WTC11 (cell line): ENCODE results near the gene IFNL2. TPM values are rescaled to one million over a fixed set of nuclear protein-coding genes. Genes with fewer than 3 reads are reported as not detected.

Experiments used
- ATAC-seq: fragments of 200-7000 bp; cut with Tn5 transposase; 2 replicates; pipeline ENCODE4 v1.10.0; 2021; ENCODE audit warnings: mild to moderate bottlenecking, moderate library complexity
- CTCF ChIA-PET: fragments of 300-600 bp; sonication (Branson Sonifier 250); formaldehyde crosslinking; loops from one replicate; lab custom pipeline; 2021; ENCODE audit warnings: antibody characterized with exemption; lab: Charles Lee
- POLR2A ChIA-PET: fragments of 350-600 bp; sonication (Branson Sonifier 250); formaldehyde crosslinking; loops from one replicate; lab custom pipeline; 2021; ENCODE audit warnings: antibody characterized with exemption; lab: Charles Lee
- DNase-seq: peaks from one replicate; pipeline ENCODE4 v3.0.0; 2021; ENCODE audit warnings: low spot score
- H3K27ac Mint-ChIP-seq: 2 replicates; pipeline ENCODE4 v1.8.0; 2021; ENCODE audit warnings: mixed read lengths
- H3K27me3 Mint-ChIP-seq: 2 replicates; pipeline ENCODE4 v1.8.0; 2021; ENCODE audit warnings: low read depth, mild to moderate bottlenecking, moderate library complexity, mixed read lengths
- H3K36me3 Mint-ChIP-seq: 2 replicates; pipeline ENCODE4 v1.8.0; 2021; ENCODE audit warnings: mixed read lengths
- H3K4me1 Mint-ChIP-seq: 2 replicates; pipeline ENCODE4 v1.8.0; 2022; ENCODE audit warnings: mixed read lengths
- H3K4me3 Mint-ChIP-seq: 2 replicates; pipeline ENCODE4 v1.8.0; 2021; ENCODE audit warnings: mild to moderate bottlenecking, moderate library complexity, mixed read lengths
- H3K9me3 Mint-ChIP-seq: 2 replicates; pipeline ENCODE4 v1.8.0; 2021; ENCODE audit warnings: mixed read lengths
- AFF4 ChIP-seq: sonication (generic); formaldehyde crosslinking; IDR thresholded peaks from 2 replicates; pipeline ENCODE4 v1.8.1; 2023; ENCODE audit warnings: mild to moderate bottlenecking, missing genetic modification reagents, borderline replicate concordance
- ARID4B ChIP-seq: sonication (generic); formaldehyde crosslinking; IDR thresholded peaks from 2 replicates; pipeline ENCODE4 v1.8.0; 2023; ENCODE audit warnings: missing genetic modification reagents, mild to moderate bottlenecking, borderline replicate concordance
- CDX4 ChIP-seq: fragments of 250-450 bp; sonication (Bioruptor Pico); IDR thresholded peaks from 2 replicates; pipeline ENCODE4 v1.9.0; 2021; ENCODE audit warnings: moderate library complexity, mild to moderate bottlenecking, inconsistent platforms, borderline replicate concordance
- CREB1 ChIP-seq: sonication (generic); formaldehyde crosslinking; IDR thresholded peaks from 2 replicates; pipeline ENCODE4 v1.8.0; 2023; ENCODE audit warnings: mild to moderate bottlenecking, missing genetic modification reagents
- E2F5 ChIP-seq: sonication (generic); formaldehyde crosslinking; IDR thresholded peaks from 2 replicates; pipeline ENCODE4 v1.8.1; 2022; ENCODE audit warnings: mild to moderate bottlenecking, moderate library complexity, missing genetic modification reagents
- FOXP1 ChIP-seq: sonication (generic); formaldehyde crosslinking; IDR thresholded peaks from 2 replicates; pipeline ENCODE4 v1.8.0; 2022; ENCODE audit warnings: missing genetic modification reagents, mild to moderate bottlenecking, moderate library complexity, borderline replicate concordance
- HMGXB4 ChIP-seq: sonication (generic); formaldehyde crosslinking; IDR thresholded peaks from 2 replicates; pipeline ENCODE4 v1.8.1; 2023; ENCODE audit warnings: mild to moderate bottlenecking, moderate library complexity, missing genetic modification reagents
- MAX ChIP-seq: sonication (generic); formaldehyde crosslinking; IDR thresholded peaks from 2 replicates; pipeline ENCODE4 v1.8.0; 2022; ENCODE audit warnings: mild to moderate bottlenecking, missing genetic modification reagents
- NR2C2 ChIP-seq: sonication (generic); formaldehyde crosslinking; IDR thresholded peaks from 2 replicates; pipeline ENCODE4 v1.8.0; 2022; ENCODE audit warnings: mild to moderate bottlenecking, missing genetic modification reagents
- RELA ChIP-seq: sonication (generic); formaldehyde crosslinking; IDR thresholded peaks from 2 replicates; pipeline ENCODE4 v1.8.1; 2022; ENCODE audit warnings: missing genetic modification reagents, mild to moderate bottlenecking, borderline replicate concordance
- SOX15 ChIP-seq: fragments of 250-450 bp; sonication (Bioruptor Pico); IDR thresholded peaks from 2 replicates; pipeline ENCODE4 v1.9.0; 2021; ENCODE audit warnings: mild to moderate bottlenecking
- SP1 ChIP-seq: sonication (generic); formaldehyde crosslinking; conservative IDR thresholded peaks from 2 replicates; pipeline ENCODE4 v1.8.1; 2022; ENCODE audit warnings: missing genetic modification reagents
- ZBTB43 ChIP-seq: sonication (generic); formaldehyde crosslinking; IDR thresholded peaks from 2 replicates; pipeline ENCODE4 v1.8.1; 2023; ENCODE audit warnings: mild to moderate bottlenecking, missing genetic modification reagents
- ZNF219 ChIP-seq: sonication (generic); formaldehyde crosslinking; IDR thresholded peaks from 2 replicates; pipeline ENCODE4 v1.8.0; 2023; ENCODE audit warnings: missing genetic modification reagents, mild to moderate bottlenecking, borderline replicate concordance
- ZNF232 ChIP-seq: sonication (generic); formaldehyde crosslinking; IDR thresholded peaks from 2 replicates; pipeline ENCODE4 v1.8.0; 2022; ENCODE audit warnings: mild to moderate bottlenecking, missing genetic modification reagents
- ZNF317 ChIP-seq: sonication (generic); formaldehyde crosslinking; IDR thresholded peaks from 2 replicates; pipeline ENCODE4 v1.8.1; 2023; ENCODE audit warnings: low read depth, mild to moderate bottlenecking, moderate library complexity, missing genetic modification reagents, borderline replicate concordance
- ZNF423 ChIP-seq: fragments of 250-450 bp; sonication (Bioruptor Pico); IDR thresholded peaks from 2 replicates; pipeline ENCODE4 v2.1.2; 2022; ENCODE audit warnings: mild to moderate bottlenecking, moderate library complexity
- total RNA-seq: library from RNA; stranded (reverse); gene quantifications from 3 replicates; pipeline ENCODE4 v1.2.3, GENCODE V29; 2021

Gene IFNL2
- total RNA-seq, 1 experiment from 2014 or later, result not detected

- POLR2A ChIA-PET, result no interaction called here
- peak; percentile 38 for ATAC-seq
- 0 out of 2 replicates have a peak, but pooled peaks have one; percentile 14 for TF ChIP-seq NR2C2 (CRISPR knock-in tag)
- TF ChIP-seq FOXP1 (CRISPR knock-in tag), result peak; percentile 80
- peak; percentile 95 for TF ChIP-seq MAX (CRISPR knock-in tag)
- TF ChIP-seq SP1 (CRISPR knock-in tag), result 0 out of 2 replicates have a peak, but pooled peaks have one; percentile 13
- 0 out of 2 replicates have a peak, but pooled peaks have one; percentile 46 for TF ChIP-seq ARID4B (CRISPR knock-in tag)
- TF ChIP-seq RELA (CRISPR knock-in tag), result 0 out of 2 replicates have a peak, but pooled peaks have one; percentile 54
- no peak for TF ChIP-seq ZNF219 (CRISPR knock-in tag)
- no peak for TF ChIP-seq ZNF232 (CRISPR knock-in tag)
- no peak for TF ChIP-seq ZNF423
- 0 out of 2 replicates have a peak, but pooled peaks have one; percentile 60 for TF ChIP-seq ZBTB43 (CRISPR knock-in tag)
- TF ChIP-seq E2F5, result 0 out of 2 replicates have a peak, but pooled peaks have one; percentile 29
- peak; percentile 31; the same call in 1 of the 2 replicates for TF ChIP-seq HMGXB4 (CRISPR knock-in tag)
- H3K4me1 Mint-ChIP-seq, result peaks cover 12% of the 10 kb centered on the region; the same call in 1 of the 2 replicates
- DNase-seq, result peak; percentile 53
- H3K27me3 Mint-ChIP-seq, result peaks cover 80% of the 10 kb centered on the region
- H3K36me3 Mint-ChIP-seq, result no peaks in the 10 kb centered on the region; the same call in 1 of the 2 replicates
- H3K4me3 Mint-ChIP-seq, result peak overlapping the region; percentile 41; the same call in 1 of the 2 replicates
- CTCF ChIA-PET, result no interaction called here
- H3K27ac Mint-ChIP-seq, result no peak overlapping the region
- no peaks in the 10 kb centered on the region for H3K9me3 Mint-ChIP-seq
Observed at GRCh38 chr19:39263912-39264305, 4.3 kb upstream of the IFNL2 start.

GRCh38 chr19:39264306-39265290 is 3.6 kb upstream of the IFNL2 start:
- no peaks in the 10 kb centered on the region; the same call in 1 of the 2 replicates for H3K36me3 Mint-ChIP-seq
- ChIA-PET POLR2A (interaction anchor here (0.6 kb wide), 1 partner anchor 73 kb away, joined by 3 read pairs; no protein-coding TSS in a partner anchor), CTCF (interaction anchor here (0.6 to 1.5 kb wide), 6 partner anchors 13 to 63 kb away, joined by 3 to 4 read pairs (median 4); partner anchors contain the start of gene IFNL4)
- peaks cover 87% of the 10 kb centered on the region for H3K27me3 Mint-ChIP-seq
- peaks cover 12% of the 10 kb centered on the region; the same call in 1 of the 2 replicates for H3K4me1 Mint-ChIP-seq
- DNase-seq, result peak; percentile 59
- ATAC-seq, result peak; percentile 60
- no peaks in the 10 kb centered on the region for H3K9me3 Mint-ChIP-seq
- H3K27ac Mint-ChIP-seq, result no peak overlapping the region
- peak overlapping the region; percentile 57 for H3K4me3 Mint-ChIP-seq
- peak; percentile 90; the same call in 1 of the 2 replicates for TF ChIP-seq MAX (CRISPR knock-in tag)
- TF ChIP-seq ZNF317 (CRISPR knock-in tag), result no peak
- no peak for TF ChIP-seq CDX4 (CRISPR knock-in tag)
- peak; percentile 41; the same call in 1 of the 2 replicates for TF ChIP-seq SP1 (CRISPR knock-in tag)
- TF ChIP-seq CREB1 (CRISPR knock-in tag), result 0 out of 2 replicates have a peak, but pooled peaks have one; percentile 33
- no peak for TF ChIP-seq SOX15 (CRISPR knock-in tag)
- TF ChIP-seq AFF4, result no peak
